Fibroblast of skin of right quadriceps (primary cell): ENCODE data around the gene KRT23.

Experiments used
- DNase-seq: peaks from one replicate; pipeline ENCODE4 v3.0.0-alpha.2; 2013

KRT23 gene

DNA sequence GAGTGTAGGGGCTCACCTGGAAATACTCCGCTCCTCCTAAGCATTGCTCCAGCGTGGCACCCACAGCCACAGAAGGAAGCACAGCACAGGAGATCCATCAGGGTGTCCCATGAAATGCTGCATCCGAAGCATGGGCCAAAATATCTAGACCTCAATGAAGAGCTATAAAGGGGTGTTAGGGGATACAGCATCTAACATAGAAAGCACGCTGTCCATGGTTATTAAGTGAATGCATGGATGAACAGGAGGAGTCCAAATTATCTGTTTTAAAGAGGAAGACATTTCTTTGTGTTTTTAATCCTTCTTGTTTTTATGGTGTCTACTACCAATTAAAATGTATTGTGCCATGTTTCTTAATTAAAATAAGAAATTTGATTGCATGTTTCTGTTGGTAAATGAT, 30.8 kb downstream of the KRT23 start:
- no peak for DNase-seq

DNA sequence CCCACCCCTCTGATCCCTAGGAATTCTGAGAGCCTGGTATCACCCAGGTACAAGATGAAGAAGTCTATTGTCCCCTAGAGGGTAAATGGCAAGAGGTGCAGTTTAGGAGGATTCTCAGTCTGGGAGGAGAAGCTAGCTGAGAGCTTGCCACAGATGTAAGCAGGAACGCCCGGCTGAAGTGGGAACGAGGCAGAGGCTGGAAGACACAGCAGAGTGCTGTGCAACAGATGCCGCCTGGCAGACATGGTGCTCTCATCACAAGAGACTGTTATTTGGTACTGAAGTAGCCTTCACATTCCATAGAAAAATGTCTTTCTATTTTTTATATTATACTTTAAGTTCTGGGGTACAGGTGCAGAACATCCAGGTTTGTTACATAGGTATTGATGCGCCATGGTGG, 32.1 kb downstream of the KRT23 start:
- no peak for DNase-seq

DNA sequence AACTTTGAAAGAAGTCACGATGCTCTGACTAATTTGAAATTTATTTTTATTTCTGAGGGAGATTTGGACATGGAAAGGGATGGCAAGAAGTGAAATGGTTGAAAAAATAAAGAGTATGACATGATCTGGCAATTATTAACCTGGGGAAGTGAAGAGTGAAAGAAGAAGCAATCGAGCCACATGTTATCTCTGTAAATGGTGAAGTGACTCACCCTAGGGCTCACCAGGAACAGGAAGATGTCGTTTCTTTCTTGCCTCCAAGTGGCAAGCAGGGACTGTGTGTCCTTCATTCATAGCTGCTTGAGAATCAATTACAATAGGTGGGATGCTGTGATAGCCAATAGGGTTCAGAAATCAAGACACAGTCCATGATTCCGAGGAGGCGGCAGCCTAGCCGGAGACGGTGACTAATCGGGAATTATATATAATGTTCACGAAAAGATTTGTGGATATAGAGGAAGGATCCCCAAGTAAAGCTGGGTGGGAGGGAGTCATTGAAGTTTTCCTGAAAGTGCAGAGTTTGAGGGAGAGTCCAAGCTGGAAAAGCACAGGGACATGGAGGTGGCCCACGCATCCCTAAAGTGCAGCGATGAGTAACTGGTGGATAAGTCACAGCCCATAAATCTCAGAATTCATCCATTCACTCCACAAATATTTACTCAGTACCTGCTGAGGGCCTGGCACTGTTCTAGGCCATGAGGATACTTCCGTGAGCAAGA, 34.2 kb downstream of the KRT23 start:
- peak; percentile 66 for DNase-seq

DNA sequence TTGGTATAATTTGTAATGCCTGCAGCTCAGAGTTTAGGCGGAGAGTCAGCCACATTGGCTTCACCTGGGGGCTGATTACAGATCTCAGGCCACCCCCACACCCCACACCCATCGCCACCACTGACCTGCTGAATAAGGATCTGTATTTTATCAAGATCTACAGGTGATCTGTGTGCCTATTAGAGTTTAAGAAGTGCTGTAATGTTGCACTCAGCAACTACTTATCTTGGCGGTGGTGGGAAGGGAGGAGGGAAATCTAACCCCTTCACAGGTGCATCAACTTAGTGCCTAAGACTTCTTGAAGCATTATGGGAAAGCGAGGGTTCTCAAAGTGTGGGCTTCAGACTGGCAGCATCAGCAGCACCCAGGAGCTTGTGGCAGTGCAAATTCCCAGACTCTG, 34.9 kb downstream of the KRT23 start:
- DNase-seq: no peak

DNA sequence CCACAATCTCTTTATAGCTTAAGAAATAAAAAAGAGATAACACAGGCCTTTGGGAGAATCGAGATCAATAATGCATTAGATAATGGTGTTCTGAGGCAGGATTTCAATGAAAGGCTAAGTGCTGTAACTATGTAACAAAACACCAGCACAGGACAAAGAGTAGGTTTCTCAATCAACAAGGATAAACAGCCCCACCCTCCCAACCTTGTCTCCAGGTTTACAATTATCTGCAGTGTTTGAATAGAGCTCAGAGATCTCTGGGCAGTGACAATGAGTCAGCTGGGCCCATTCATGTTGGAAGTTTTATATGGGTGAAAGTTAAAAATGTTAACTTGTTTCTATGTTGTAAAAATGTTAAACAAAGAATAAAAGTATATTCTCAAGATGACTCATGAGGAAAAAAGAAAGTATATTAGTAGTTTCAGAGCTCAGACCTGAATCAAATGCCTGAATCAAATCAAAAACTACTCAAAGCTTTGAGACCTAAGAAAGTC, 35.4 kb downstream of the KRT23 start:
- DNase-seq: peak; percentile 24

DNA sequence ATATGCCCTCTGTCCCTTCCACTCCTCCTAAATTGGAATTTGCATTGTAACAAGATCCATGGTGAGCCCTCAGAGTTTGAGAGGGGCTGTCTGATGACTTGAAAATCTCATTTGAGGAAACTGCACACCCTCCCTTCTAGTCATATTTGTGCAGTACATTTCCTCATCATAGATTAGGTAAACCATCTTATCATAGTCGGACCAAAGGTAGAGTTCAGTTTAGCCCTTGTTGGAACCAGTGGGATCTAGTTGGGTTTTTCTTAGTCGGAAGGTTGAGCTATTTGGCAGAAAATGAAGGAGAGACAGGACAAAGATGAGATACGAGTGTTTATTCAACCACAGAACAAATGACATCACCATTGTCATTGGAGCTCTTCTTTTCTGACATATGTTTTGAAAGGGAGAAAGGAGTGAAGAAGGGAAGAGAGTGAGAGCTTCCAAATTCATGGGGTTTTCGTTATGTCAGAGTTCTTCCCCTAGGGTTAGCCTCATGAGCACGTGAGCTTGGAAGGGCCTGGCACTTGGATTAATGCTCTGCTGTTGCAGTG, 36.6 kb downstream of the KRT23 start:
- no peak for DNase-seq

DNA sequence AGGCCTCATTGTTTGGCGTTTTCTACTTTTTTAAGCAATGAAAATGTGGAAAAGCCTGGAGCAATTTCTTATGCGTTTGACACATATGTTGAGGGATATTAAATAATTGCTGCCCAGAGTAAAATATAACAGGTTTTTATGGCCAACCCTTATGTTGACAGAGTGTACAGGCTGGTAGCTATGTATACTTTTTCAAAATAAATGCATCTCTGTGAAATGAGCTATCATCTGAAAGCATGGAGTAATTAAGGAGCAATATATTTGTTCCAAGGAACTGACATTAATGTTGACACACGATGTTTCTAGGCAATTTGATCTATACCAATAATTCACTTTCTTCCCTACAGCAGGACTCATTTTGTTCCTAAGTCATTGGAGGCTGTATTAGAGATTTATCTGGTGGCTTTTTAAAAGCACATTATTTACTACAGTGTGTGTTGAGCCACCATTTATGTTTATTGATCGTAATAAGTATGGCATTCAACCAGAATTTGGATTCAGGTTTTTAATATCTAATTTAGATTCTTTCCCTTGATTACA, 40.5 kb downstream of the KRT23 start:
- DNase-seq: no peak

DNA sequence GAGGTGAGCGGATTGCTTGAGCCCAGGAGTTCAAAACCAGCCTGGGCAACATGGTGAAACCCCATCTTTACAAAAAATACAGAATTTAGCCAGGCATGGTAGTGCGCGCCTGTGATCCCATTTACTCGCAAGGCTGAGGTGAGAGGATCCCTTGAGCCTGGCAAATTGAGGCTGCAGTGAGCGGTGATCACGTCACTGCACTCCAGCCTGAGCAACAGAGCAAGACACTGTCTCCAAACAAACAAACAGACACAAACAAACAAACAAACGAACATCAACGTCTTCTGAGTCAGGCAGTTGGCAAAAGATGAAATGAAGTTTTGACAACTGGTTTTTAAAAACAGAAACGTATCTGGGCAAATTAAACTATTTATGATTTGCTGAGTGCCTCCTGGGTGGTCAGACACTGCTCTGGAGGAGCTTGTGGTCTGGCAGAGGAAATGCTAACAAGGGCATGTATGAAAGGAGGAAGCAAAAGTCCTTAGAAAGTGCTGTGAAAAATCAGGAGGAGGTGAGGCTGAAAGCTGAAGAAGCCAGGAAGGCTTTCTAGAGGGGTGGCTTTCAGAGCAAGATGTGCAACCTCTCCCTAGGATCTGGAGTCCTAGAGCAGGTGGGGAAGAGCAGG, 42.2 kb downstream of the KRT23 start:
- DNase-seq: peak; percentile 37

DNA sequence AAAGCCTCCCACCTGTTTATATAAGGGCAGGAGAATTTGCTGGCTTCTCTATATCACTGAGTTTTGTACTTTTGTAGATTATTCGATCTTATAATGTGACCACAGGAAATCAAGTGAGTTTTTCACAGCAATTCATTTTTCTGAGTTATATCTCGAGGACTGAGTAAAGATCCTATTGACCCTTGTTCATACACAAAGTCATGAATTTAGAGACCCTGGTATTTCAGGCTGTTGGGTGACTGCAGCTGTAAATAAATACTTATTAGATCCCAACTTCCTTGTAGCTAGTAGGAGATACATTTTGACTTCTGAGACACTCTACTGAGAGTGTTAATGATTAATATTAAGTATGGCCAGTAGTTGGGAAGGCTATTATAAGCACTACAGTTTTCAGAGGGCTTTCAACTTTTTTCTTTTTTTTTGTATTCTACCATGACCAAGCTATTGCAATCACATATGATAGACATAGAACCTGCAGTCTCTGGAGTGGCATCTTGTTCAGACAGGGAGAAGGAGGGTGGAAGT, 49.2 kb downstream of the KRT23 start:
- no peak for DNase-seq

DNA sequence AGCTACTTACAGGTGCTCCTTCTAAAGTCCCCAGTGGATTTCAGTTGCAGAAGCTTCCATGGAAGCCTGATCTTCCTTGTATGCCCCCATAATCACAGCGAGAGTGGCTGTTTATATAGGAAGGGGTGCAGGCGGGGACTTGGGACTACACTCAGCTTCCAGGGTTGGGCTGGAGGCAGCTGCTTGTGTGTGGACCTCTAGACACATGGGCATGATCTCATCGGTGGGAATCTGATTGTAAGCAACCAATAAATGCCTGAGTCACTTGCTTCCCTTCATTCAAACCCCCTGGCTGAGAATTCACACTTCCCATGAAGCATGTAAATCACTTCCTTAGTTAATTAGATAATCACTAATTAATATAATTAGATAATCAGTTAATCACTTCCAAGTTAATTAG, 51.4 kb downstream of the KRT23 start:
- DNase-seq: peak; percentile 11

DNA sequence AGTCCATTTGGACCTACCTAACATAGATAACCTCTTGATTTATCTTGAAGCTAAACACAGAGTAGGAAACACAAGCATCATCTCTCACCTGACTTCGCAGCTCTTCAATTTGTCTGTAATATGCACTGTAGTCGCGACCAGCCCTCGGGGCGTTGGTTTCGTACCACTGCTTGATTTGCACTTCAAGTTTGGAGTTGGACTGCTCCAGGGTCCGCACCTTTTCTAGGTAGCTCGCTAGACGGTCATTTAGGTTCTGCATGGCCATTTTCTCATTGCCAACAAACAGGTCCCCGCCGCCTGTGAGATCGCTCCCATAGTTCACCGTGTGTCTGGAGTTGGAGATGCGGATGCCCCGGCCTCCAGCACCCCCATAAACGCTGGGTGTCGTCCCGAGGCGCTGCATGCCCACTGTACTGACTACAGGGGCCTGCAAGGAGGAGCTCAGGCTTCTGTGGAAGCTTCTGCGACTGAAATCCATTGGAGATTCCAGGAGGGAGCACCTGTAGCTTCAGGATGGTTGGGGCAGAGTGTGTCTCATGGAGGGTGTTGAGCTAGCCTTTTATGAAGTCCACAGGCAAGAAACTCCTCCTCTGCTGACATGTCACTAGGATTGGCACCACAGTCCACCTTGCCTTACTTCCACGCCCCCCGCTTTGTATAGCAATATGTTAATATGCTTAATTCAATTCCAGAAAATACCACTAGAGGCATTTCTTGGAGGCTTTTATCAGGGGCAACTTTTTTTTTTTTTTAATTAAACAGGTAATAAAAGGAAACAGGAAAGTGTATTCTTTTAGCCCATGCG, 52.5 kb downstream of the KRT23 start, which contains the start of gene KRT20:
Gene KRT20 (minus strand): TSS at position 535 of the 805 bp plus-strand sequence. CDS start 57 bp downstream, at position 478.
- no peak for DNase-seq

DNA sequence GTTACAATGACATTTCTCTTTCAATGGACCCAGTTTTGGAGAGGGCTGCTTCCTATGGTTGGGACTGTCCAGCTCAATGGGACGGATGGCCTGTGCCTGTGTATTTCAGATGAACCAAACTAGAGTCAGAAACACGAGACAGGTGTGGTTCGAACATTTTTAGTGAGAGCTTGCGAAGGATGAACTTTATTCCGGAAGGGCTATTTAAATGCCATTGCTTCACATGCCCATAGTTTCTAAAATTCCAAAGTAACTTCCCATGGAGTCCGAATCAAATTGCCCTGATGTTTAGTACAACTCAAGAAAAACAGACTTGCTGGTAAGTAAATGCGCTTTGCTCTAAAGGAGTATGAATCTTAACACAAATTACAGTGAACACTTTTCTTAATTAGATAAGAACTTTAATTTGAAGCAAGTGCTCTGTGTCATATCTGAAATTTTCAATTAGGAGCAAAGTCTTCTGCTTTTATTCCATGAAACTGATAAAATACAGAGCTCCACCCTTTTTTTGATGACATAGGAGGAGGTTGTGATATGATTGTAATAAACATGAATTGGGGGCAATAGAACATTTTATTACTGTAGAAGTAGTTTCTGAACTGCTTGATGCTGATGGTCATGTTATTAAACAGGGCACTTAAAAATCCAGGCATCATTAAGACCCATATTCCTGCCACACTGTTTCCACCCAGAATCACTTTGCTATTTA, 53.7 kb downstream of the KRT23 start:
- DNase-seq: no peak

DNA sequence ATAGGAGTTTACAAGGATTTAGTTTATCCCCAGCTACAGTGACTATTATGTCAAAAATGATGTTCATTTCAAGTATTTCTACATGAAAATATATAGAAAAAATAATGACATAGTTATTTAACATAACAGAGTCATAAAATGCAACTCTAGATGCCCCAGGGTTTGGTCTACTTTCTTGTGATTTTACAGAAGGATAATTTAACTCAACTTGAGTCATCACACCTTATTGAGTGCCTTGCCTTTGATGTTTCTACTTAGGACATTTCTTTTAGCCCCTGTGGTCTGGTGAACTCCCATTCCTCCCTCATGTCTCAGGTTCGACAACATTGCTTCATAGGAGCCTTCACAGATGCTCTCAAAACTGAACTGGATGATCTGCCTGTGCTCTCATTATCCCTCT, 54.4 kb downstream of the KRT23 start:
- no peak for DNase-seq

DNA sequence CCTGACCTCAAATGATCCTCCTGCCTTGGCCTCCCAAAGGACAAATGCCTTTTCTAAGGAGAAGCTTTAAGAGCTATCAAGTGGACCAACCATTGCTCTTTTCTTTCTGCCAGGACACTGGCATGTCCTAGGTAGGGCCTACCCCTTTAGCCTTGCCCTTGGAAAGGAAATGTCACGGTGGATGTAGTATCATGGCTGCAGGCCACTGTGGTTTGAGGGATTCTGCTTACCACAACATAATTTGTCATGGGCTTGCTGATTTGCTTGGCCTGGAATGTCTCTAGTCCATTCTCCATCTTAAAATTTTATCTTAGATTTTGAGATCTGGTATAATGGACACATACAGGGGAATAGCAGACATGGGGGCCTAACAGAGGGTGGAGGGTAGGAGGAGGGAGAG, 58.4 kb downstream of the KRT23 start:
- no peak for DNase-seq

DNA sequence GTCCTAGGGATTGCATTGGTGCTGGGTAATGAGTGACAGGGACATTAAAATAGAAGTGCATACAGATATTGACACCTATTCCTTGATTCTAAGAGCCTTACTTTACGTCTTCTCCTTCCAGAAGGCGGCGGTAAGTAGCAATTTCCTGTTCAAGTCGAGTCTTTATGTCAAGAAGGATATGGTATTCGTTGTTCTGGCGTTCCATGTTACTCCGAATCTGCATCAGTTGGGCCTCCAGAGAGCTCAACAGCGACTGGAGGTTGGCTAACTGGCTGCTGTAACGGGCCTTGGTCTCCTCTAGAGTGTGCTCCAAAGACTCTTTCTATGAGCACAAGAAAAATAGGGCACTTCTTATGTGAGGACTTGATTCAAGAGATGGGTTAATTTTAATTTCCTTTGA, 59.4 kb downstream of the KRT23 start:
- no peak for DNase-seq

DNA sequence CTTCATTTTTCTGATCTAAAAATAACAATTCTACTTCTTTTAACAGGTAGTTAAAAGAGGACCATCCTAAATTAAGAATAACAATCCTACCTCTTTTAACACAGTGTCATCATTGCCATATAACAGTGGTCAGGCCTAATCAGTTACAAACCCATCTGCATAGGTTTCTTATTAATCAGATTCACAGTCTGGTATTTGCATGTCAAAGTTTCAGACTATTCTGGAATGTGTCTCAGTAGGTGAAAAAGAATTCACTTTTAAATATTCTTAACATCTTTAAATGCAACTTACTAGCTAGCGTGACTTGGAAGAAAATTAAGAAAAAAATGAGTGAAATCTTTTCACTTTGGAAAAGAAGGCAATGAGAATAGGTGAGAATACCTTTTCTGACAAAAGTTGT, 63.6 kb downstream of the KRT23 start:
- peak; percentile 7 for DNase-seq

DNA sequence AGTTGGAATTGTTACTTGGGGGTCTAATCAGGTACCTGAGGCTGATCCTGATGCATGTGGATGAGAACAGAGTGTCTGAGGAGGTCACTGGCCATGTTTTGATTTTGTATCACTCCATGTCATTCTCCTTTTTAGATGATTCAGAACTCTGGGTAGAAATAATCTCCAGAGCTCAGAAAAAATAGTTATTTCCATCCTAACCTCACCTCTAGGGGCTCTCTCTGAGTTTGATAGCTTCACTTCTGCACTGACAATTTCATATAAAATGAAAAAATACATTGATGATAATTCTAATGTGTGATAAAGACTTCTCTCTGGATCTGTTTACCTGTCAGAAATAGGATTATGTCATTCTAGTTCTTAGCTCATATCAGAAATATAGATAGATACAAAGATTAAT, 64.2 kb downstream of the KRT23 start:
- DNase-seq: no peak
